CD14-positive monocyte (primary cell): ENCODE measurements around the gene CCDC40. TPM values are rescaled to one million over a fixed set of nuclear protein-coding genes. Genes with fewer than 3 reads are reported as not detected.

ENCODE experiments used
- DNase-seq, 3 donors: peaks; one replicate each; pipeline ENCODE4 v3.0.0-alpha.2; 2011 to 2022
- H2AFZ ChIP-seq: 2 replicates; pipeline ENCODE4 v1.6.0; 2012; ENCODE audit warnings: mild to moderate bottlenecking, low read depth, low read length, inconsistent platforms; ENCODE audit not compliant: insufficient read depth, poor library complexity, severe bottlenecking
- H3K27ac ChIP-seq, 2 donors: 1 replicate in 1 of 2; 2 replicates in 1 of 2; pipeline ENCODE4 v1.5.1; 2012 to 2013; ENCODE audit warnings: low read length in 2 of 2, control low read depth in 1 of 2, inconsistent platforms in 1 of 2, low read depth in 1 of 2, mild to moderate bottlenecking in 1 of 2
- H3K27me3 ChIP-seq, 2 donors: one replicate each; pipeline versions ENCODE4 v1.6.0 to v1.6.1; 2011 to 2013; ENCODE audit warnings: low read length in 2 of 2; ENCODE audit not compliant: control insufficient read depth in 2 of 2, insufficient read depth in 2 of 2
- H3K36me3 ChIP-seq, 2 donors: replicated peaks in 1 of 2; 1 replicate in 1 of 2; 2 replicates in 1 of 2; pipeline versions ENCODE4 v1.5.1 to v1.6.1; 2012 to 2013; ENCODE audit warnings: low read length in 2 of 2, control low read depth in 1 of 2, inconsistent platforms in 1 of 2, mild to moderate bottlenecking in 1 of 2; ENCODE audit not compliant: insufficient read depth in 2 of 2, control insufficient read depth in 1 of 2
- H3K4me1 ChIP-seq, 2 donors: 1 replicate in 1 of 2; 2 replicates in 1 of 2; pipeline versions ENCODE4 v1.5.1 to v1.6.1; 2012 to 2013; ENCODE audit warnings: low read length in 2 of 2, control low read depth in 1 of 2, inconsistent platforms in 1 of 2, mild to moderate bottlenecking in 1 of 2, moderate library complexity in 1 of 2; ENCODE audit not compliant: insufficient read depth in 2 of 2, control insufficient read depth in 1 of 2
- H3K4me2 ChIP-seq: replicated peaks from 2 replicates; pipeline ENCODE3; 2012; ENCODE audit warnings: low read length, moderate library complexity, mild to moderate bottlenecking; ENCODE audit not compliant: poor library complexity, severe bottlenecking; ENCODE audit errors: extremely low read depth
- H3K4me3 ChIP-seq, 3 experiments: fragments of 200-600 bp in 1 of 3; sonication (generic) in 1 of 3; replicated peaks in 1 of 3; 1 replicate in 2 of 3; 2 replicates in 1 of 3; pipeline ENCODE4 v1.5.1; 2011 to 2013; ENCODE audit warnings: low read length in 3 of 3, mild to moderate bottlenecking in 3 of 3, control low read depth in 2 of 3, low read depth in 2 of 3, inconsistent platforms in 1 of 3, moderate library complexity in 1 of 3
- H3K79me2 ChIP-seq: 2 replicates; pipeline ENCODE4 v1.6.0; 2012; ENCODE audit warnings: mild to moderate bottlenecking, control low read depth, inconsistent platforms, low read length, moderate library complexity; ENCODE audit not compliant: insufficient read depth
- H3K9ac ChIP-seq: 2 replicates; pipeline ENCODE4 v1.6.0; 2017; ENCODE audit warnings: low read length, mild to moderate bottlenecking; ENCODE audit not compliant: insufficient read depth, poor library complexity, severe bottlenecking
- H3K9me3 ChIP-seq, 2 donors: replicated peaks in 1 of 2; 1 replicate in 1 of 2; 2 replicates in 1 of 2; pipeline versions ENCODE4 v1.5.1 to v1.6.1; 2012 to 2013; ENCODE audit warnings: low read length in 2 of 2, control low read depth in 1 of 2; ENCODE audit not compliant: control insufficient read depth in 1 of 2, insufficient read depth in 1 of 2
- H4K20me1 ChIP-seq: 2 replicates; pipeline ENCODE4 v1.6.0; 2012; ENCODE audit warnings: mild to moderate bottlenecking, low read length, control low read depth, moderate library complexity; ENCODE audit not compliant: insufficient read depth
- H3K27ac Mint-ChIP-seq, 7 donors: one replicate each; pipeline ENCODE4 v1.8.0; 2020; ENCODE audit warnings: mild to moderate bottlenecking in 7 of 7, mixed read lengths in 7 of 7, moderate library complexity in 6 of 7, inconsistent platforms in 2 of 7
- H3K27me3 Mint-ChIP-seq, 3 donors: one replicate each; pipeline ENCODE4 v1.8.0; 2021 to 2022; ENCODE audit warnings: low read depth in 3 of 3, mild to moderate bottlenecking in 3 of 3, mixed read lengths in 3 of 3, moderate library complexity in 3 of 3, inconsistent platforms in 1 of 3
- H3K36me3 Mint-ChIP-seq, 2 donors: one replicate each; pipeline ENCODE4 v1.8.0; 2020; ENCODE audit warnings: mixed read lengths in 2 of 2, inconsistent platforms in 1 of 2, mild to moderate bottlenecking in 1 of 2
- H3K4me1 Mint-ChIP-seq: one replicate; pipeline ENCODE4 v1.8.0; 2020; ENCODE audit warnings: mild to moderate bottlenecking, mixed read lengths
- H3K4me3 Mint-ChIP-seq, 2 donors: one replicate each; pipeline ENCODE4 v1.8.0; 2020; ENCODE audit warnings: mild to moderate bottlenecking in 2 of 2, mixed read lengths in 2 of 2, moderate library complexity in 1 of 2
- H3K9me3 Mint-ChIP-seq, 7 donors: one replicate each; pipeline ENCODE4 v1.8.0; 2020 to 2022; ENCODE audit warnings: mixed read lengths in 7 of 7, mild to moderate bottlenecking in 6 of 7, moderate library complexity in 6 of 7, inconsistent platforms in 2 of 7
- WGBS: methylation state at CpG from one replicate; pipeline ENCODE4 v1.1.5; 2013; ENCODE audit warnings: missing lambda C conversion rate; ENCODE audit not compliant: insufficient coverage; 5-methylcytosine and 5-hydroxymethylcytosine counted together
- intact Hi-C, 2 donors: fragments of 100-400 bp; cut with micrococcal nuclease; formaldehyde crosslinking; loops; one replicate each; pipeline versions ENCODE4 v1.15.0 to v1.15.1; 2023
- polyA plus RNA-seq, 3 donors: library from polyadenylated mRNA; depleted of rRNA in 1 of 3; unstranded in 2 of 3; stranded (reverse) in 1 of 3; fragments of 300-500 nt in 2 of 3; fragments of >200 nt in 1 of 3; fragmentation: Illumina TruSeq in 2 of 3; gene quantifications; 1 replicate in 2 of 3; 2 replicates in 1 of 3; pipeline ENCODE4 v1.2.3, GENCODE V29; 2012 to 2021
- TF ChIP-seq, protein P1 (sequence below): fragments of 200-600 bp; IDR thresholded peaks from one replicate; pipeline ENCODE4 v1.8.0; 2022; ENCODE audit warnings: antibody characterized with exemption, mild to moderate bottlenecking

CCDC40 gene
- polyA plus RNA-seq, 3 donors: 0.21 to 0.27 TPM; not detected in 1

GRCh38 chr17:79987187-79987934, 49.1 kb upstream of the CCDC40 start:
- Histone ChIP-seq H4K20me1 (no peaks in the 10 kb centered on the region), H3K79me2 (no peaks in the 10 kb centered on the region), H3K27ac (no peak overlapping the region), H2AFZ (no peak overlapping the region), H3K27me3 (peaks cover 0 to 5% of the 10 kb centered on the region in 2 donors), H3K4me1 (peaks cover 7 to 8% of the 10 kb centered on the region in 2 donors), H3K9ac (no peak overlapping the region), H3K4me2 (no peak overlapping the region), H3K9me3 (no peaks in the 10 kb centered on the region), H3K4me3 (no peak overlapping the region), H3K36me3 (no peaks in the 10 kb centered on the region)
- DNase-seq: no peak
- peaks cover 13 to 24% (median 16%) of the 10 kb centered on the region in 3 donors for H3K27me3 Mint-ChIP-seq
- intact Hi-C loops: loop anchor here in 1 of 2 donors (5.0 kb wide), 1 partner anchor 200 kb away; no protein-coding TSS in a partner anchor
- peaks cover 6% of the 10 kb centered on the region for H3K4me1 Mint-ChIP-seq
- peaks cover 0 to under 1% of the 10 kb centered on the region in 2 donors for H3K36me3 Mint-ChIP-seq
- TF ChIP-seq, protein P1, sequence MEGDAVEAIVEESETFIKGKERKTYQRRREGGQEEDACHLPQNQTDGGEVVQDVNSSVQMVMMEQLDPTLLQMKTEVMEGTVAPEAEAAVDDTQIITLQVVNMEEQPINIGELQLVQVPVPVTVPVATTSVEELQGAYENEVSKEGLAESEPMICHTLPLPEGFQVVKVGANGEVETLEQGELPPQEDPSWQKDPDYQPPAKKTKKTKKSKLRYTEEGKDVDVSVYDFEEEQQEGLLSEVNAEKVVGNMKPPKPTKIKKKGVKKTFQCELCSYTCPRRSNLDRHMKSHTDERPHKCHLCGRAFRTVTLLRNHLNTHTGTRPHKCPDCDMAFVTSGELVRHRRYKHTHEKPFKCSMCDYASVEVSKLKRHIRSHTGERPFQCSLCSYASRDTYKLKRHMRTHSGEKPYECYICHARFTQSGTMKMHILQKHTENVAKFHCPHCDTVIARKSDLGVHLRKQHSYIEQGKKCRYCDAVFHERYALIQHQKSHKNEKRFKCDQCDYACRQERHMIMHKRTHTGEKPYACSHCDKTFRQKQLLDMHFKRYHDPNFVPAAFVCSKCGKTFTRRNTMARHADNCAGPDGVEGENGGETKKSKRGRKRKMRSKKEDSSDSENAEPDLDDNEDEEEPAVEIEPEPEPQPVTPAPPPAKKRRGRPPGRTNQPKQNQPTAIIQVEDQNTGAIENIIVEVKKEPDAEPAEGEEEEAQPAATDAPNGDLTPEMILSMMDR: no peak
- H3K4me3 Mint-ChIP-seq: no peak overlapping the region
- 99% methylated on average over 9 of the region's 18 CpGs for WGBS
- H3K9me3 Mint-ChIP-seq: peaks cover 0 to 2% (median 0%) of the 10 kb centered on the region in 7 donors
- peak overlapping the region in 1 of 7 donors; percentile 59 for H3K27ac Mint-ChIP-seq

GRCh38 chr17:79987935-79988184, 48.6 kb upstream of the CCDC40 start:
- DNase-seq: no peak
- intact Hi-C loops: loop anchor here in 1 of 2 donors (5.0 kb wide), 1 partner anchor 201 kb away; no protein-coding TSS in a partner anchor
- Histone ChIP-seq H4K20me1 (no peaks in the 10 kb centered on the region), H3K9ac (no peak overlapping the region), H3K27me3 (peaks cover 0 to 7% of the 10 kb centered on the region in 2 donors), H3K4me3 (no peak overlapping the region), H2AFZ (no peak overlapping the region), H3K79me2 (no peaks in the 10 kb centered on the region), H3K36me3 (no peaks in the 10 kb centered on the region), H3K9me3 (no peaks in the 10 kb centered on the region), H3K27ac (no peak overlapping the region), H3K4me1 (peaks cover 12 to 13% of the 10 kb centered on the region in 2 donors), H3K4me2 (no peak overlapping the region)
- WGBS: 100% methylated on average over 2 of the region's 7 CpGs
- Mint-ChIP-seq H3K4me1 (peaks cover 11% of the 10 kb centered on the region), H3K4me3 (no peak overlapping the region), H3K9me3 (peaks cover 0 to 2% (median 0%) of the 10 kb centered on the region in 7 donors), H3K27me3 (peaks cover 16 to 29% (median 18%) of the 10 kb centered on the region in 3 donors), H3K36me3 (peaks cover 0 to 4% of the 10 kb centered on the region in 2 donors), H3K27ac (peak overlapping the region in 1 of 7 donors; percentile 59)
- TF ChIP-seq, protein P1: no peak
